Hematopoietic multipotent progenitor cell (in vitro differentiated cells): ENCODE data around the gene USP15. TPM values are rescaled to one million over a fixed set of nuclear protein-coding genes. Genes with fewer than 3 reads are reported as not detected.
A peak's percentile ranks its signal among the peaks of the same experiment; 100 is the strongest.
"Not testable (repeated sequence)": the region's sequence is repeated elsewhere in the genome, so short reads cannot be mapped to it uniquely, and the experiment has no call there.

ENCODE experiments used
- DNase-seq, 3 donors: peaks; one replicate each; pipeline ENCODE4 v3.0.0-alpha.2; 2011 to 2015; ENCODE audit warnings: low read depth in 2 of 3, low spot score in 2 of 3
- small RNA-seq: library from RNA; depleted of rRNA; stranded (forward); fragments of <200 nt; gene quantifications from one replicate; pipeline ENCODE3, GENCODE V24; 2012
- total RNA-seq: library from RNA; depleted of rRNA; stranded (reverse); fragments of >200 nt; gene quantifications from one replicate; pipeline ENCODE4 v1.2.3, GENCODE V29; 2012

Gene USP15
- total RNA-seq, 1 donor, result 106 TPM

- DNase-seq, result peak in 2 of 3 donors; percentile 58 to 80
Measured at GRCh38 chr12:62435303-62436163, 175.3 kb downstream of the USP15 start.

GRCh38 chr12:62436164-62436503 lies 175.9 kb downstream of the USP15 start:
- no peak for DNase-seq

GRCh38 chr12:62438098-62438692 lies 178.0 kb downstream of the USP15 start:
- peak in 2 of 3 donors; percentile 50 to 76 for DNase-seq

GRCh38 chr12:62446754-62447452 lies 186.7 kb downstream of the USP15 start:
- no peak for DNase-seq

- no peak for DNase-seq
Measured at GRCh38 chr12:62448436-62448835, 188.2 kb downstream of the USP15 start.

- DNase-seq, result not testable (repeated sequence)
Measured at GRCh38 chr12:62455429-62455828, 195.2 kb downstream of the USP15 start.

- DNase-seq, result no peak
Measured at GRCh38 chr12:62458626-62459025, 198.4 kb downstream of the USP15 start.

GRCh38 chr12:62459976-62460375 lies 199.8 kb downstream of the USP15 start:
- DNase-seq, result no peak

GRCh38 chr12:62461171-62461837 lies 201.1 kb downstream of the USP15 start:
- not testable (repeated sequence) for DNase-seq

GRCh38 chr12:62463252-62463651 lies 203.0 kb downstream of the USP15 start:
- not testable (repeated sequence) for DNase-seq

Small RNA genes within 50 kb of the gene (small RNA-seq; reads per million reads assigned to genes)
- gene RF00017 (not detected), gene RNU6-595P (not detected)

Other genes with a start within 250 kb of the USP15 start
- 23.4 TPM for gene MON2, start 206.4 kb downstream of the USP15 start, total RNA-seq